ENCODE measurements around the gene GNA12.
A peak's percentile ranks its signal among the peaks of the same experiment; 100 is the strongest.
"Not testable (repeated sequence)": the region's sequence is repeated elsewhere in the genome, so short reads cannot be mapped to it uniquely, and the experiment has no call there.

Gene GNA12

GRCh38 chr7:2724453-2725177, 119.5 kb downstream of the GNA12 start:
- DNase-seq: no peak

- DNase-seq: not testable (repeated sequence)
Observed at GRCh38 chr7:2724036-2724435, 120.1 kb downstream of the GNA12 start.

GRCh38 chr7:2723138-2723850, 120.8 kb downstream of the GNA12 start:
- no peak for DNase-seq

- DNase-seq: no peak
Observed at GRCh38 chr7:2722591-2722990, 121.5 kb downstream of the GNA12 start.

- DNase-seq: no peak
Observed at GRCh38 chr7:2721842-2722241, 122.3 kb downstream of the GNA12 start.

GRCh38 chr7:2720024-2720423, 124.1 kb downstream of the GNA12 start:
- DNase-seq: no peak

- DNase-seq: peak; percentile 79
Observed at GRCh38 chr7:2719007-2719406, 125.1 kb downstream of the GNA12 start.

- no peak for DNase-seq
Observed at GRCh38 chr7:2718296-2718965, 125.7 kb downstream of the GNA12 start.

GRCh38 chr7:2717293-2718261, 126.5 kb downstream of the GNA12 start:
- peak; percentile 91 for DNase-seq

GRCh38 chr7:2716906-2717292, 127.2 kb downstream of the GNA12 start:
- no peak for DNase-seq

- DNase-seq: no peak
Observed at GRCh38 chr7:2716488-2716887, 127.6 kb downstream of the GNA12 start.

- DNase-seq: no peak
Observed at GRCh38 chr7:2715341-2716231, 128.5 kb downstream of the GNA12 start.

- DNase-seq: no peak
Observed at GRCh38 chr7:2714636-2715035, 129.5 kb downstream of the GNA12 start.

- no peak for DNase-seq
Observed at GRCh38 chr7:2713978-2714377, 130.1 kb downstream of the GNA12 start.

GRCh38 chr7:2713370-2713769, 130.7 kb downstream of the GNA12 start:
- peak; percentile 49 for DNase-seq

- no peak for DNase-seq
Observed at GRCh38 chr7:2711895-2712675, 132.0 kb downstream of the GNA12 start.

- DNase-seq: peak; percentile 63
Observed at GRCh38 chr7:2710901-2711551, 133.1 kb downstream of the GNA12 start.

GRCh38 chr7:2710286-2710655, 133.8 kb downstream of the GNA12 start:
- DNase-seq: no peak

- peak; percentile 85 for DNase-seq
Observed at GRCh38 chr7:2709553-2710285, 134.4 kb downstream of the GNA12 start.

Measured in hematopoietic multipotent progenitor cell treated with erythropoietin and hydrocortisone succinate and interleukin-3 and kit ligand, for 6 days (in vitro differentiated cells).